Measurements from ENCODE around the gene PDE1C.

The PDE1C gene

DNA sequence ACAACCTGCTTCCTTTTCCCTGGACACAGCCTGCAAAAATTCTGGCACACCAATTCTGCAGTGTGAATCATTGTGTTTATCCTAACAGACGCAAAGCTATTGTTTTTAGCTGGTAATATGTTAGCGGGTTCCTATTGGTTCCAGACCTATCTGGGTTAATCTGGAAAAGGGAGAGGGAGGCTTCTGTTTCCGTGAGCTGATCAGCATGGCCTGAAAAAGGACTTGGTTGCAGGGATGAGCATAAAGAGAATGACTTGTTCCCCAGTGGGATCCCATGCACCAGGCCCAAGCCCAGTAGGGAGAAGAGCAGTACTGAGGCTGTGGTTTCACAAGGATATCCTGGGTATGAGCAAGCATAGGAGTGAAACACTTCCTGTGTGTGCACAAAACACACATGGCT, 78.4 kb downstream of the PDE1C start:
- peaks cover 8% of the 10 kb centered on the region for H3K4me1 ChIP-seq (ENCODE audit: control insufficient read depth, insufficient read depth, low read length, poor library complexity, severe bottlenecking)
- 78 to 79% methylated on average over 3 of the region's 3 CpGs for WGBS, 2 experiments (ENCODE audit: insufficient coverage in 2 of 2)
- H3K27ac ChIP-seq (ENCODE audit: low read depth, low read length, severe bottlenecking): no peak overlapping the region
- no peak overlapping the region for H3K4me3 ChIP-seq (ENCODE audit: extremely low read depth, insufficient read depth, low read length, poor library complexity, severe bottlenecking)
- H3K36me3 ChIP-seq (ENCODE audit: control insufficient read depth, insufficient read depth, low read length): no peaks in the 10 kb centered on the region
- H3K9me3 ChIP-seq (ENCODE audit: control insufficient read depth, low read length): no peaks in the 10 kb centered on the region

GRCh38 chr7:31991406-31991805, 78.8 kb downstream of the PDE1C start:
- WGBS, 2 experiments (ENCODE audit: insufficient coverage in 2 of 2): 83% methylated on average over 1 of the region's 3 CpGs; no CpG with 5 or more reads in 1 of the 2 experiments
- no peaks in the 10 kb centered on the region for H3K9me3 ChIP-seq (ENCODE audit: control insufficient read depth, low read length)
- peaks cover 8% of the 10 kb centered on the region for H3K4me1 ChIP-seq (ENCODE audit: control insufficient read depth, insufficient read depth, low read length, poor library complexity, severe bottlenecking)
- no peak overlapping the region for H3K27ac ChIP-seq (ENCODE audit: low read depth, low read length, severe bottlenecking)
- H3K4me3 ChIP-seq (ENCODE audit: extremely low read depth, insufficient read depth, low read length, poor library complexity, severe bottlenecking): no peak overlapping the region
- H3K36me3 ChIP-seq (ENCODE audit: control insufficient read depth, insufficient read depth, low read length): no peaks in the 10 kb centered on the region

DNA sequence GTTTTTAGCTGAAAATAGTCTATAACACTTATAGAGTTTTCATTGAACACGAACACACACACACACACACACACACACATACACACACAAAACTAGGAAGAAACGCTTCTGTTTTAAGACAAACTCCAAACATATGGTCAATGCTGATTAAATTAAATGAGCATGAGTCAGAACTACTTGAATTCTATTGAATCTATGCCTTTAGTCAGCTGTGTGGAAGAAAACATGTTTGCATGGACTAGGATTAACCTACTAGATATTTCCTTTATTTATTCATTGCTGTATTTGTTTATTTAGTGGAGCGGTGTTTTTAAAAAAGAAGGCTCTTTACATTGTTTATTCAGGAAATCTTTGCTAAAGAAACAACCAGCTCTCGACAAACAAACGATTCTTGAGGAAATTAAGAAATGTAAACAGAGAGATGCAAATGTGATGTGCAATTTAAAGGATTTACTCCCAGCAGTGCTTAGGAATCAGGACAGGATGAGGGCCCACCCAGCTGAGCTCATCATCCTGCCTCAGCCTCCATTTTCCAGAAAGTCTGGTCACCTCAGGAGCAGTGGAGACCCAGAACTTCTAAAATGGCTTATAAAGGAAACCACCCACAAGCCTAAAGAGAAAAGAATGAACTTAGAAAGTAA, 83.2 kb downstream of the PDE1C start:
- no peak overlapping the region for H3K4me3 ChIP-seq (ENCODE audit: extremely low read depth, insufficient read depth, low read length, poor library complexity, severe bottlenecking)
- no peaks in the 10 kb centered on the region for H3K36me3 ChIP-seq (ENCODE audit: control insufficient read depth, insufficient read depth, low read length)
- peaks cover 8% of the 10 kb centered on the region for H3K4me1 ChIP-seq (ENCODE audit: control insufficient read depth, insufficient read depth, low read length, poor library complexity, severe bottlenecking)
- 100% methylated on average over 1 to 2 of the region's 5 CpGs for WGBS, 2 experiments (ENCODE audit: insufficient coverage in 2 of 2)
- H3K27ac ChIP-seq (ENCODE audit: low read depth, low read length, severe bottlenecking): peak overlapping the region; percentile 23
- H3K9me3 ChIP-seq (ENCODE audit: control insufficient read depth, low read length): no peaks in the 10 kb centered on the region

DNA sequence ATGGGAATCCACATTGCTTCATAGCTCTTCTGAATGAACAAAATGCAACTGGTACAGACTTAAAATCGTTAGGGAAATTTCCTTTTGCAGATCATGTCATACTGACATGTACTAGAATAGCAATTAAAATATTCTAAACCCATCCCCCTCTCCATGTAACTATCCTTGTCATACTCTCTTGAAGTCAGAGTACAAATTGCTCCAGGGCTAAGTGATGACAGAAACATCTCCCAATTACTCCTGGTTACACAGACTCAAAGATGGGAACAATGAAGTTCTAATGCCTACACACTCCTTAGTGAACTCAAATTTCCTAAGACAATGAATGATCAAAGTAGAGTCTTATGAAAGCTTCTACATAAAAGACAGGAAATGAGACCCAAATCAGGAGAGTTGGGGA, 87.2 kb downstream of the PDE1C start:
- Histone ChIP-seq H3K4me3 (ENCODE audit: extremely low read depth, insufficient read depth, low read length, poor library complexity, severe bottlenecking) (no peak overlapping the region), H3K9me3 (ENCODE audit: control insufficient read depth, low read length) (no peaks in the 10 kb centered on the region), H3K36me3 (ENCODE audit: control insufficient read depth, insufficient read depth, low read length) (no peaks in the 10 kb centered on the region), H3K4me1 (ENCODE audit: control insufficient read depth, insufficient read depth, low read length, poor library complexity, severe bottlenecking) (peaks cover 8% of the 10 kb centered on the region), H3K27ac (ENCODE audit: low read depth, low read length, severe bottlenecking) (no peak overlapping the region)
- WGBS, 2 experiments (ENCODE audit: insufficient coverage in 2 of 2): 57 to 67% methylated on average over 1 of the region's 1 CpG

DNA sequence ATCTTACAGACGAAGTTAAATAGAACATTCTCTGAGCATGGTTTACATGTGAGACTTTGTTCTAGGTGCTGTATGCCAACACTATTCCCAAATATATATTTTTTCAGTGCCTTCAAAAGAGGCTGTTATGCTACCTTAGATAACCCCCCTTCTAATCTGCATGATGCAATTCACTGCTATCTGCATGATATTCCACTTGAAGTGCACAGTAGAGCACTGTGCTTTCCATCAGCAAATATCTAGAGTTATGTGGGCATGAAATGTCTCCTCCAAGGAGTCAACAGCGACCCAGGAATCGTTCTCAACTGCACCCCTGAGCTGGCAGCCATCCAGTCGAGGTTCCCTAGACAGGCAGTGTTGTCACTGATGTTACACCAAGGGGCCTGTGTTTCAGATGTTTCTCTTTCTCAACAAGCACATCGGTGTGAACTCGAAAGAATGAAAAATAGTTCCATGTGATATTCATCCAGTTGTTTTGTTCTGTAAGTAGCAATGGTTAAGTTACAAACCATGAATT, 88.3 kb downstream of the PDE1C start:
- Histone ChIP-seq H3K4me1 (ENCODE audit: control insufficient read depth, insufficient read depth, low read length, poor library complexity, severe bottlenecking) (no peaks in the 10 kb centered on the region), H3K27ac (ENCODE audit: low read depth, low read length, severe bottlenecking) (no peak overlapping the region), H3K9me3 (ENCODE audit: control insufficient read depth, low read length) (peaks cover 3% of the 10 kb centered on the region), H3K4me3 (ENCODE audit: extremely low read depth, insufficient read depth, low read length, poor library complexity, severe bottlenecking) (no peak overlapping the region), H3K36me3 (ENCODE audit: control insufficient read depth, insufficient read depth, low read length) (no peaks in the 10 kb centered on the region)
- 82 to 90% methylated on average over 3 to 4 of the region's 6 CpGs for WGBS, 2 experiments (ENCODE audit: insufficient coverage in 2 of 2)

DNA sequence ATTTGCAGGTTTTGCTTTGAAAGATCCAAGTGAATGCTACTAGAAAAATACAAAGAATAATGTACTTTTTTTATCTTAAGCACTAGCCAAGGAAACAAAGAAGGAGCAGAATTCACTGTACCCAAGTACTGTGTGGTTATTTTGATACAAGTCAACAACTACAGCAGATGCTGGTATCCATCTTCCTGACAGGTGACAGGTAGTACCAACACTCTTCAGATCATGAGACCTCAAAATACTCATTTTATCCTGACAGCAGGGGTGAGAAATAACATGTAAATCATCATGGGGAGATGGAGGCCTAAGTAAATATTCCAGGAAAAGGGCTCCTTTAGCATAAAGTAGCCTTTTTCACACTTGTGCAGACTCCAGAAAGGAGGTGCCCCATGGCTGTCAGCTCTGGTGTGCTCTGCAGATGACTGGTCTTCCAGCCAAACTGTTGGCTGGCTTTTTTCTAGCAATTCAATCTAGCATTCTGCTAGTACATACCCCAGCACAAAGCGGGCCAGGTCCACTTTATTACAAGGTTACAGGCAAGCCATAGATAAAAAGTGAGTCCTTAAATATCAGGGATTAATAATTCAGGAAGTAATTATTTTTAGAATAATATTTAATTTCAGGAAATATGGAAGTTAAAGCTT, 90.4 kb downstream of the PDE1C start:
- Histone ChIP-seq H3K4me1 (ENCODE audit: control insufficient read depth, insufficient read depth, low read length, poor library complexity, severe bottlenecking) (no peaks in the 10 kb centered on the region), H3K9me3 (ENCODE audit: control insufficient read depth, low read length) (peaks cover 8% of the 10 kb centered on the region), H3K36me3 (ENCODE audit: control insufficient read depth, insufficient read depth, low read length) (no peaks in the 10 kb centered on the region), H3K27ac (ENCODE audit: low read depth, low read length, severe bottlenecking) (no peak overlapping the region), H3K4me3 (ENCODE audit: extremely low read depth, insufficient read depth, low read length, poor library complexity, severe bottlenecking) (no peak overlapping the region)
- no CpG with 5 or more reads among the region's 1 CpG for WGBS, 2 experiments (ENCODE audit: insufficient coverage in 2 of 2)

DNA sequence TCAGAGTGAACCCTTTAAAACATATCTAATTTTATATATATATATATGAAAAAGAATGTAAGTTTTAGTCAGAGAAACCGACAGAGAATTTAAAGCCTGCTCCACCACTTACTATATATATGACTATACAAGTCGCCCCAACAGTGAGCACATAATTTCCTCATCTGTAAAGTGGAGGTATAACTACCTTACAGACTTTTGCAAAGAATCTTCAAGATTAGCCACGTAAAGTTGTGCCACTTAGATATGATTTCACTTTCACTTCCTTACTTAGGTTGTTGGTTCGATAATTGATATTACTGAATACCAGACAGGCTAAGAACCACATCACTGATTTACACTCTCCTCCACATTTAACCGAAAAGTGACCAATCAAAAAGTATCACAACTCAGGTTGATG, 94.7 kb downstream of the PDE1C start:
- 88 to 100% methylated on average over 1 to 2 of the region's 5 CpGs for WGBS, 2 experiments (ENCODE audit: insufficient coverage in 2 of 2)
- Histone ChIP-seq H3K36me3 (ENCODE audit: control insufficient read depth, insufficient read depth, low read length) (no peaks in the 10 kb centered on the region), H3K4me1 (ENCODE audit: control insufficient read depth, insufficient read depth, low read length, poor library complexity, severe bottlenecking) (no peaks in the 10 kb centered on the region), H3K9me3 (ENCODE audit: control insufficient read depth, low read length) (peaks cover 8% of the 10 kb centered on the region), H3K27ac (ENCODE audit: low read depth, low read length, severe bottlenecking) (no peak overlapping the region), H3K4me3 (ENCODE audit: extremely low read depth, insufficient read depth, low read length, poor library complexity, severe bottlenecking) (no peak overlapping the region)

DNA sequence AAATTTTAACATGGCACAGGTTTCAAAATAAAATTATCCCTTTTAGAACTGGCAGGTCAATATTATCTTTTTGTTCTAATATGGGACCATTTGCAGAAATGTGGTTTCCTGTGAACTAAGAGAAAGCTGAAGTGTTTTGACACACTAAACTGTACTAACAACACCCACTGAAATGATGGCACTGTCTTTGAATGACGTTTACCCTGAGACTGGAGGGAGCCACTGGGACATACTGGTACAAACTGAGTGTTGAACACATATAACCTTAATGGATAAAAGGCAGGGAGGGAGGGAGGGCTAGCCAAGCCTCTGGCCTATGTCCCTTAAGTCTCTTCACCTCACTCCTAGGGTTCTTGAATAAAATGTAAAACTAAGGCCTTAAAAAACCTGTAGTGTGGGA, 95.9 kb downstream of the PDE1C start:
- no peaks in the 10 kb centered on the region for H3K36me3 ChIP-seq (ENCODE audit: control insufficient read depth, insufficient read depth, low read length)
- H3K9me3 ChIP-seq (ENCODE audit: control insufficient read depth, low read length): peaks cover 8% of the 10 kb centered on the region
- no CpG with 5 or more reads among the region's 1 CpG for WGBS, 2 experiments (ENCODE audit: insufficient coverage in 2 of 2)
- H3K4me3 ChIP-seq (ENCODE audit: extremely low read depth, insufficient read depth, low read length, poor library complexity, severe bottlenecking): no peak overlapping the region
- no peaks in the 10 kb centered on the region for H3K4me1 ChIP-seq (ENCODE audit: control insufficient read depth, insufficient read depth, low read length, poor library complexity, severe bottlenecking)
- no peak overlapping the region for H3K27ac ChIP-seq (ENCODE audit: low read depth, low read length, severe bottlenecking)

DNA sequence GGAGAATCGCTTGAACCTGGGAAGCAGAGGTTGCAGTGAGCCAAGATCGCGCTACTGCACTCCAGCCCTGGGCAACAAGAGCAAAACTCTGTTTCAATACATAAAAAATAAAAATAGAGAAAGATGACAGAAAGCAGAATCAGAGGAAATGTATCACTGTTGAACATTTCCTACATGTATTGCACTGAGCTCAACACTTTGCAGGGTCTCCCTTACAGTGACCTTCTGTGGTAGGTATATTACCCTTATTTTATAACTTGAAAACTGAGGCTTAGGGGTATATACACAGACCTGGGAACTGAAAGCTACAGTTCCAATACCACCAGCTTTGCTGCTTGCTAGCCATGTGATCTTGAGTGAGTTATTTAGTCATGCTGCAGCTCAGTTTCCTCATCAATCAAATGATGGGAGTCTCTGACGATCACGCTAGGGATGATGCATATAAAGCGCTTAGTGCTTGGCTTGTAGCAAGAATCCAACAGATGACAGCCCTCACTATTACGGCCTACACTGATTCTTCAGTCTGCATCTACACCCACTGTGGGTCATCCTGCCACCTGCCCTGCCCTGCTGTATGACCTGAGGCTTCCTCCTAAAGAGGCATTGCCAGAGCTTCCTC, 99.0 kb downstream of the PDE1C start:
- no peaks in the 10 kb centered on the region for H3K36me3 ChIP-seq (ENCODE audit: control insufficient read depth, insufficient read depth, low read length)

DNA sequence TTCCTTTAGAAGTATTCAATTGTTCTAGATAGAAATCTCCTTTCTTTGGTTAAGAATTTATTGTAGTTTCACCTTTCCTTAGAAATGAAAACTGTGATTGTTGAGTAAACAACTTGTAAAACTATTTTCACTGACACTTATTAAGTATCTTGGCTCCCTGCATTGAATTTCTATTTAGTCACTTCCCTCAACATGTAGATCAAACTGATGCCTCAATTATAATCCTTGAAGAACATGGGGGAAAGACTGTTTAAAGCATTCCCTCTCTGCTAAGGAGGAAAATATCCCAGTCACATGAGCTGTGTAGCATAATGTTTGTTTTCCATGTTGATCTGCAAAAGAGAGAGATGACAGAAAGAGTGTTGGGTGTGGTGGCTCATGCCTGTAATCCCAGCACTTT, 99.7 kb downstream of the PDE1C start:
- no peak overlapping the region for H3K4me3 ChIP-seq (ENCODE audit: extremely low read depth, insufficient read depth, low read length, poor library complexity, severe bottlenecking)
- no peaks in the 10 kb centered on the region for H3K9me3 ChIP-seq (ENCODE audit: control insufficient read depth, low read length)
- H3K27ac ChIP-seq (ENCODE audit: low read depth, low read length, severe bottlenecking): no peak overlapping the region
- no peaks in the 10 kb centered on the region for H3K4me1 ChIP-seq (ENCODE audit: control insufficient read depth, insufficient read depth, low read length, poor library complexity, severe bottlenecking)
- H3K36me3 ChIP-seq (ENCODE audit: control insufficient read depth, insufficient read depth, low read length): no peaks in the 10 kb centered on the region

More for the DNA sequence above, 99.0 kb downstream of the PDE1C start:
- no peak overlapping the region for H3K27ac ChIP-seq (ENCODE audit: low read depth, low read length, severe bottlenecking)
- WGBS, 2 experiments (ENCODE audit: insufficient coverage in 2 of 2): 90 to 92% methylated on average over 4 to 5 of the region's 7 CpGs
- H3K4me3 ChIP-seq (ENCODE audit: extremely low read depth, insufficient read depth, low read length, poor library complexity, severe bottlenecking): no peak overlapping the region
- H3K9me3 ChIP-seq (ENCODE audit: control insufficient read depth, low read length): no peaks in the 10 kb centered on the region
- H3K4me1 ChIP-seq (ENCODE audit: control insufficient read depth, insufficient read depth, low read length, poor library complexity, severe bottlenecking): no peaks in the 10 kb centered on the region

Data from mesodermal cell (in vitro differentiated cells).